GM11168 (cell line): ENCODE results near the gene CISTR.
"Not testable (repeated sequence)": the region's sequence is repeated elsewhere in the genome, so short reads cannot be mapped to it uniquely, and the experiment has no call there.

ENCODE experiments used
- in situ Hi-C: fragments of 300-500 bp; cut with MboI; formaldehyde crosslinking; loops from one replicate; pipeline ENCODE4 v1.12.0; 2022; ENCODE audit warnings: low sequenced_read_pairs; ENCODE audit not compliant: unreplicated experiment

CISTR gene

DNA sequence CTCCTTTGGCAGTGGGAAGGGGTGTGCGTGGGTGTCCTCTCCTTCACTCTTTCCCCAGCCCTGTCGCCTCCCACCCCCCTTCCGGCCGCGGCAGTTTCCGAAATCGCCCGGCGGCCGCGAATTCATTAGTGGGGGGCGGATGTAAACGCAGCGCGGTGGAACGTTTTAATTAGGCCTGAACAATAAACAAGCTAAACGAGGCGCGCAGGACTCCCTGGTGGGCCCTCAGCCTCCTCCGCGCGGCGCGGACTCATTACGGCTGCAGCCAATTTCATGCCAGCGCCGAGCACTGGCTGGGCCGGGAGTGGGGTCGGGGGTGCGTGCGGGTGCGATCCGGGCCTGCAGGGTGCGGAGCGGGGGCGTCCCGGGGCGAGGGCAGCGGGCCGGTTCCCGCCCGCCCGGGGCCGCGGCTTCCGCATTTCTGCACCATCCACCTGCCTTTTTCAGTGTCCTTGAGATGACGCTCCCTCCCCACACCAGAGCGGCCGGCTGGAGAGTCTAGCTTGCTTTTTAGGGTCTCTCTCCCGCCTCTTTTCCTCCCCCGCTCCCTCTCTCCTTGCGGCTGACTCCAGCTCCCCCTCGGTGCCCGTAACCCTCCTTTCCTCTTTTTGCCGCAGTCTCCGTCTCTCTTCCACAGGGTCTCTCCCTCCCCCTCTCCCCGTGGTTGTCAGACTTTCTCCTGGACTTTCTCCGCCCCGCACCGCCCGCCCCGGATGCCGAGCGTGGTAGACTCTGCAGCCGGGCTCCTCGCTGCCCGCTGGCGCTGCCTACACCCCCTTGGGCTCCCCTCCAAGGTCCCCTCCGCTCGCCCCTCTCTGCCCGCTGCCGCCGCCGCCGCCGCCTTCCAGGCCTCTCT lies at the start of gene CISTR:
Gene CISTR, minus strand, starts transcription at position 644 of the 856 bp plus-strand sequence.
- in situ Hi-C loops, result no loop called here

DNA sequence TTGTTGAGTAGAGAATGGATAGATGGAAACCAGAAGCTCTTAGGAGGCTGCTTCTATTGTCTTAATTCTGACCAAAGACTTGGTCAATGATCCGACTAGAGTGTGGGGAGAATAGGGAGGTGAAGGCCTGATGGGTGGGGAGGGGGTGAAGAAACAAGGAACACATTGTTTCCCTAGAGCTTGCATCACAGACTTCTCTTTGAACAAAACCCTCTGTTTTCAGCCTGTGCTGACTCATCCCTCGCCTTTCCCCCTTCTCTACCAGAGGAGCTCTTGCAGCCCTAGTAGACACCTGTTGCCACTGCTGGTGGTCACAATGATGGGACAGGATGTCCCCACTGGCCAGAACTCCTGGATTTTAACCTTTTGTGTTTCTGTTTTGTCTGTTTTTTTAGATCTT lies 46.8 kb upstream of the CISTR start:
- in situ Hi-C loops, result no loop called here

DNA sequence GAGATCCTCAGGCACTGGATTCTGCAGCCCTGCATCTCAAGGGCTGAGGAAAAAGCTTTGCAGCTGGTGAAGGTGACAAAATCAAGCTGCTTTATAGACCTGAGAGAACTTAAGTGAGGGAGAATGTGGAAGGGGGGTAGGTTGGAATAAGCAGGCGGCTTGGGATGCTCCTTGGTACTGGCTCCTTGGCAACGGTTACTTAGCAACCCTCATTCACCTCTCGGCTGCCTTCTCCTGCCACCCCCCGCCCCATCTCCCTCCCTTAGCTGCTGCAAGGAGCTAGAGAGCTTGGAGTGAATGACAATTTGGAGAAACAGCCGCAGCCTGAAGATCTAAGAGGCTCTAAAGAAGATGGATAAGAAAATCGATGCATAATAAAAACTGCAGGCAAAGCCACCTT lies 44.1 kb upstream of the CISTR start:
- in situ Hi-C loops, result no loop called here

DNA sequence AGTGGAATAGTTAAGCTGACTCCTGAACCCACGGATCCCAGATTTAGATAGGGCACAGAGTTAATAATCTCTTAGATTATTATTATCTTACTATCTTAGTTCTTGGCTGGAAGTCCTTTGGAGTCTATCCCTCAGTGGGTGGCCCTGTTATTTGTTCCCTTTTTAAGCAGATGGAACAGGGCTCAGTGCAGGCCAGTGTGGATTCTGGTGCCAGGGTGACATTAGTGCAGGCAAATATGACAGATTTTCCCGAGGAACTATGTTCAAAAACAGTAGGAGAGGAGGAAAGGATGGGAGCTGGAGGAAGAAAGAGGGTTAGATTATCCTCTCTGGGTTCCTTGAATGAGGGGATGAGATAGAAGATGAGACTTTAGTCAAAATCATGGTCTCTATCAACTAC lies 41.4 kb upstream of the CISTR start:
- in situ Hi-C loops, result no loop called here

DNA sequence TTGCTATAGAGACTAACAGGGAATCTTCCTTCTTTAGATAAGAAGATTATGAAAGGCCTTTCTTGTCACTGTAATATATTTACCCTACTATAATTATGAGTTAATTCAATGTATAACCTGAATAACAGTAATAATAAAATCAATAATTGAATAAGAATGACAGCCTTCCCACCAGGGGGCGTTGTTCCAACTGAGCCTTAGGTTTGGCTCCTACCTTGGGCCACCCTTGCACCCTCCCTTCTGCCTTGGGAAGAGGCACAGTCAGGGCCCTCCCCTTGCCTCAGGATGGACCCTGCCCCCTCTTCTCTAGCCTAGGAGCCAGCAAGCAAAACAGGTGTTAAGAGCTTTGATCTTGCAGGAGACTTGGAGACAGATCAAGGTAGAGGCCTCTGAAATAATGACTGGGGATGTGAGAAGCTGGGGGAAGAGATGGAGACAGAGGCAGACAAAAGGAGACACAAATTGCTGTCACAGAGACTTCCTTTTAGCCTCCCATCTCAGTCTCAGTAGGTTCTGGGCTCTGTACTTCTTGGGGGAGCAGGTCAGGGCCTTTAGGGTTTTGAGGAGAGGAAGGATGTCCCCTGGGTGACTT lies 40.1 kb upstream of the CISTR start:
- in situ Hi-C loops, result no loop called here

DNA sequence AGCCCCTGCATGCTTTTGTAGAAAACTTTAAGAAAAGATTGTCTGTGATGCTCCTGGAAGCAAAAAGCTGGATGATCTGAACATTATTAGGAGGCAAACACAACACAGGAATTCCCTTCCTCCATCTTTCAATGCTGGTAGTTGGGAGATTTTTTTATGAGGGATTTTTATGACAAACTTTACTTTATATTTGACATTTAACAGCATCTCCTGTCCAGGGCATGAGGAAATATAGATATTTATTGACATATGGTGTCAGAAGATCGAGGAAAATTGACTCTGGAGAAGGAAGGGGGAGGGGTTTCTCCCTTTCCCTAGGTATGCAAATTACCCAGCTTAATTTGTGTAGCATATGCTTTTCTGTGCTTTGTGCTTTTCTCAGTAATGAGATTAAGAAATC lies 37.8 kb upstream of the CISTR start:
- in situ Hi-C loops, result no loop called here

DNA sequence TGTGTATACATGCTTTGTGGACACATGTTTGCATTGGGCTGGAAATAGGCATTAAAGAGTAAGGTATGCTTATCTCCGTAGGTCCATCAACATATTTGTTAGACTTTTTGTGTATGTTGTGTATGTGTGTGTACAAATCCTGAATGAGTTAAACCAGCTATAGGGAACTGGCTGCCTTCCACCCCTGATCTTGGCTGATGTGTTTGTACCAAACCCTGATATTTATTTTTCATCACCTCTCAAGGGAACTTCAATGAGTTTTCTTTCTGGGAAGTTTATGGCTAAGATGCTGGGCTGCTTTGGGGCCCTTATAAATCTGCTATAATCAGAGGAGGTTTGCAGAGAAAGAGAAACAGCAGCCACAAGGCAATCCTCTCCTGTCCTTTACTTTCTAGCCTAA lies 37.1 kb upstream of the CISTR start:
- in situ Hi-C loops, result no loop called here

DNA sequence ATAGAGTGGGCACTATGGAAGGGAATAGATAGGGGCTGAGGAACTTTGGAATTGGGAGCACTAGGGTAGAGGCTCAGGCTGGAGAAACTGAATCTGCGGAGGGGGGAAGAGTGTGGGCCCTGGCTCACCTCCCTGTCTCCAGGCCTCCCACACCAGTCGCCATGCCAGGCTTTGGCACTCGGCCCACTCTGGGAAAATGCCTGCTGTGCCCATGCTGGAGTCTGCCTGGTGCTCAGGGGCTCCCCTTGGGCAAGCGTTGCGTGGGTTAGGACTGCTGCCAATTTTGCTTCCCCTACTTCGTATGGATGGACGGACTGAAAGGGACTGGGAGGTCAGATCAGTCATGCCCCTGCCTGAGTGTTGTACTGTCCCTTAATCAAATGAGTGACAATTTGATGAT lies 34.6 kb upstream of the CISTR start:
- in situ Hi-C loops, result no loop called here

DNA sequence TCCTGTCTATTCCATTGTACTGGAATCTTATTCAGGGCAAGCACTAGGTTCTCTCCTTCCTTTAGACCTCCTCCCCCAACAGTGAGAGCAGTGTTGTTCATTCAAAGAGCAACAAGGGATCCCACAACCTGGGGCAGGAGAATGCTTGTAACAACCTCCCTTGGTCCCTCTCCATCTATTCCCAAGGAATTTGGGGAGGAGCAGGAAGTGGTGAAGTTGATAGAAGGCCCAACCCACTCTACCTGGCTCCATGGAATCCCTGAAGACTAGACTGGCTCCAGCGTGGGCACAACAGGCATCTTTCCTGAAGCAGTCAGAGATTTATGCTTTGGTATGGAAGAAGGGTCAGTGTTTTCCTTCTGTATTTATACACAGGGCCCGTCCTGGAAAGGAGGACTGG lies 33.4 kb upstream of the CISTR start:
- in situ Hi-C loops, result no loop called here

DNA sequence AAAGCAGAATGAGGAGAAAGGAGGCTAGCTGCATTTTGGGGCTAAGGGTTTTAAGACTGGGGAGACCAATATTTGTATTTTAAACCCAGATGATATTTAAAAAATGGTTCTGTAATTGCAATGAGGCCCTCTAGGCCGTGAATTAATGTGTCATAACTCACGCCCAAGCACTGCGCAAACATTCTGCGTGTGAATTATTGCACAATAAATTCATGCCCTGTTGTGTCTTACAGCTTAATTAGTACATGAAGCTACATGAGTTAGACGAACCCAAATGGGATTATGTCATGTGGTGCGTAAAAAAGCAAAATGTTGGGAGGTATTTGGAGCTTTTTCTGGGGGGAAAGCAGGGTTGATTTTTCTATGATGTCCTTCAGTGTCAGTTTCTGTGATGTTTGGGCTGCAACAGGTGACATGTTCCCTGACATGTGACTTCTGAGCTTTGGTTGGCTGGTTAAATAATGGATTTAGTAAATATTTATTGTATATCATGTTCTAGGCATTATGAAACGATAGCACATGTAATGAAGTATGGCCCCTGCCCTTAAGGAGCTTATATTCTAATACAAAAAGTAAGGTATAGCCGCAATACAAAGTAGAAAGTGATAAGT lies 30.4 kb upstream of the CISTR start:
- in situ Hi-C loops, result no loop called here

DNA sequence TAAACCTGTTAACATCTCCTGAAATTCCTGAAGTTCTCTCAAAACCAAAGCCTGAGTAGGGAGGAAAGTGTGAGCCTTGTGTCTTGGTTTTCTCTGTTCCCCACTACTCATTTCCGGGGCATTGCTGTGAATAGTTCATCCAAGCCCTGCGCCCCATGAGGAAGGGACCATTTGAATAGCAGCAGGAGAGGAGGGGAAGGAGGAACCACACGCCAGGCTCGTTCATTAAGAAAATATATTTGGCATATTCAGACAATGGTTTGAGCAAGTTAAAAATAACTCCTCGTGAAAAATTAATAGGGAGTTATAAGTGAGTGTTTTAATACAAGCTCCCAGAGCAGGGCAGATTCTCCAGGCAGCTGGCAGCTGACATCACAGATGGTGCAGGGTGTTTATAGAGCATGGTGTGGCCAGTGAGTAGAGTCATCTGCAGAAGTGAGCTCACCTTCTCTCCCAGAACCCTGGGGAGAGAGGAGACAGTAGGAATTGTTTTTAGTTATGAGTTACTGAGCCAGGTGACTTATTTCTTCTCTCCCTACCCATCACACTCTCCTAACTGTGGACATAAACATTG lies 29.5 kb upstream of the CISTR start:
- in situ Hi-C loops, result no loop called here

DNA sequence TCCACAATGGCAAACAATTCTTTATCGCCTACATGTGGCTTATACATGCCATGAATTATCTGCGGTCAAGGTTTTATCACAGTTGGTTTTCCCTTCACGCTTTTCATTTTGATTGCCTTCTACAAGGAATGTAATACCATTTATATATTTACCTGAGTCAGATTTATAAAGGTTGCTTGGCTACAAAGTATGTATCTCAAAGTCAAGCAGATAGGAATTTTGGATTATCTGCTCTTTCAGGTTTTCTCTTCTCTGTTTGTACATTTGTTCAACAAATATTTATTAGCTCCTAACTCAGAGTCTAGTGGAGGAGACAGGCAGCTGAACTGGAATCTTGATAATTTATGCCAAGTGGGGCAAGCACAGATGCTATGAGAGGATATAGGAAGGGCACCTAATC lies 28.5 kb upstream of the CISTR start:
- in situ Hi-C loops, result no loop called here

DNA sequence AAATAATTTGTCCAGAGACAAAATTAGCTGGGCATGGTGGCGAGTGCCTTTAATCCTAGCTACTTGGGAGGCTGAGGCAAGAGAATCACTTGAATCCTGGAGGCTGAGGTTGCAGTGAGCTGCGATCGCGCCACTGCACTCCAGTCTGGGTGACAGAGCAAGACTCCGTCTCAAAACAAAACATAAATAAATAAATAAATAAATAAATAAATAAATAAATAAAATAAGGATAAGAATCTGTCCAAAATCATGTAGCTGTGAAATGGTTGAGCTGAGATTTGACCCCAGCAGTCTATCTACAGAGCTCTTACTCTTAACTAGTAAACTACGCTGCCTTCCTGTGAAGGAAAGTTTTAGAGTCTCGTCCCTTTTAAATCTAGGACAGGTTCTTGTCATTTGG lies 27.9 kb upstream of the CISTR start:
- in situ Hi-C loops, result not testable (repeated sequence)

DNA sequence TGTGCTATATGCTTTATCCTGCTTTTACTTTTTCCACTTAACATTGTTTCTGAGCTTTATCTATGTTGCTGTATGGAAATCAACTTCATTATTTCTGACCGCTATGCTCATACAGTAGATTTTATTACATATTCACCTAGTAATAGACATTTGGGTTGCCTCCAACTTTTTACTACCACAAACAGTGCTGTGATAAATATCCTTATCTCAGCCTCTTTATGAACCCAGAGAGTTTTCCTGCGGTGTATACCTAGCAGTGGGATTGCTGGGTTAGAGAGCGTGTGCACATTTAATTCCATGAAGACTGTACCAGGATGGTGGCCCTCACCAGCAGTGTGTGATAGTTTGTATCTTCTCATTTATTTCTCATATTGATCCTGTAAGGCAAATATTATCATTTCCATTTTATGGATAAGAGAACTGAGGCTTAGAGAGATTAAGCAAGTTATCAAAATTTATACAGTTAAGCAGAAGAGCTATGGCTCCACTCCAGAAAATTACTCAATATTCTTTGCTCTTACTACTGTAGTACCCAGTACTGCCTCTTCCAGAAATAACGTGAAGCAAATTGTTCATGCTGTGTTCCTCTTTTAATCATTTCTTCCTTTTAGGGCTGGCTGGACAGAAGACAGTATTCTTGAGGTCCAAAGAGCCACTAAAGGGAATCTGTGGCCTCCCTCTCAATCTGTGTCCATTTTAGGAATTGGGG lies 26.3 kb upstream of the CISTR start:
- in situ Hi-C loops, result no loop called here

DNA sequence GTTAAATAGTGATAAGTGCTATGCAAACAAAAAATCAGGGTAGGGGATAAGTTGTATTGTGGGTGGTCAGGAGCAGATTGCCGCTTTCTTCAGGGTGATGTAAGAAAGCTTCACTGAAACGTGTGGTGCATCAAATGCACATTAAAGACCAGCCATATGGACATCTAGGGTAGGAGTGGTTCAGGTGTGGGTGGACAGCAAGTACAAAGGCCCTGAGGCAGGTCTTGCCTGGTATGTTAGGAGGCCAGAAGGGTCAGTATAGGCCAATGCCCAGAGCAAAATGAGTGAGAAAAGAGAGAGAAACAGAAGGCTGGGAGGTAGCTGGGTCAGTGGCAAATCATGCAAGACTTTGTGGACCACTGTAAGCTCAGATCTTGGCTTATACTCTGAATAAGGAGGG lies 25.6 kb upstream of the CISTR start:
- in situ Hi-C loops, result no loop called here

DNA sequence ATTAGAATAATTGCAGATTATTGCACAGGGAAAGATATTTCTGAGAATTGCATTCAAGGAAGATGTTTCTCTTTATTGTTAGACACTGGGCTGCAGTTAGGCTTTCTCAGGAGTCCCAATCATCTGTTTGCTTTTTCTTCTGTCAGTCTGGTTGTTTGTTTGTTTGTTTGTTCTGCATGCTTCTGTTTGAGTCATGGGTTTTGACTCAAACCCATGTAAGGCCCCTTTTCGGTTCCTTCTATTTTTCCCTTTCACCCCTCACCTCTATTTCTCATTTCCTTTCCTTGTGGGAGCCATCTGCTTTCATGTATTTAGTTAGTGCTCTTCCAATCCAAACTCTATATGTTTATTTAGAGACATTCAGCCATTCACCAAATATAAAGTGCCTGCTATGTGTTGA lies 25.1 kb upstream of the CISTR start:
- in situ Hi-C loops, result no loop called here

DNA sequence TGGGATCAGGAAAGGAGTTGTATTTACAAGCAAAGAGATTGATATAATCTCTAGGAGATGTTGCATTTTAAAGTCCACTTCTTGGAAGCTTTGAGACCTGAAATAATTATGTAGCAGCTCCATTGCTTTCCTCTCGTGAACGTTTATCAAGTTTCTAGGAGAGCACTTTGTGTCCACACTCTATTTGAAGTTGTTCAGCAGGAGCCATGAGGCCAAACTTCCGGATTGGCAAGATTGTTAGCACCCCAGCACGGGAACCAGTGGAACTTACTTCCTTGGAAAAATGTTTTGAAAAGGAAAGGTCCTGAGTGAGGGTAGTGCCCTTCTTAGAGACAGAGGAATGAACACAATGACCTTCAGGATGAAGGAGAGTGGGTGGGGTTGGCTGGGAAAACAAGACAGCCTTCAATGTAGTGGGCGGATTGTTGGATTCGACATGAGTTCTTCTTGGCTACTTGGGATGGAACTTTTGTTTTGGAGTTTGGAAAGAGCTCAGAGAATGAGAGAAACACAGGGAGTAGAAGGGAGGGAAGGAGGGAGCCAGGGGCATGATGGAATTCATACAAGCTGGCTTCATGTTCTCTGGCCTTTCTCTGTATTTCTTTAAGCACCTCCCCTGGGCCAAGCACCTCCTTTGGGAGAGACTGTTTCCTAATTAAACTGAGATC lies 23.8 kb upstream of the CISTR start:
- in situ Hi-C loops, result no loop called here

DNA sequence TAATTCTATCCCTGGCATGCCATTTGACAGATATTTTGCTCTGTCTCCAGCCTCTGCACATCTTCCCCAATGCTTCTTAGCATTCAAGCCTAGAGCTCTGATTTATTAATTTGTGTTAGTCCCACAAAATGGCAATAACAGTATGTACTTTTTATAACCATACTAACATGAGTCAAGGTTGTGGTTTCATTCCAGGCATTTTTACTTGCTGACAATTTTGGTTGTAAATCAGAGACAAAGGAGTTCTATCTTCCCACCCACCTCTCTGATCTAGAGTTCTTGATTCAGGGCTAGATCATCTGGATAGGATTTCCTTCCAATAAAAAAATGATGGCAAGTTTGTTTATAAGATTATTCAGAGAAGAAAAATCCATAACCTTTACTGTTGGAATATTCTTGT lies 18.5 kb upstream of the CISTR start:
- in situ Hi-C loops, result no loop called here

DNA sequence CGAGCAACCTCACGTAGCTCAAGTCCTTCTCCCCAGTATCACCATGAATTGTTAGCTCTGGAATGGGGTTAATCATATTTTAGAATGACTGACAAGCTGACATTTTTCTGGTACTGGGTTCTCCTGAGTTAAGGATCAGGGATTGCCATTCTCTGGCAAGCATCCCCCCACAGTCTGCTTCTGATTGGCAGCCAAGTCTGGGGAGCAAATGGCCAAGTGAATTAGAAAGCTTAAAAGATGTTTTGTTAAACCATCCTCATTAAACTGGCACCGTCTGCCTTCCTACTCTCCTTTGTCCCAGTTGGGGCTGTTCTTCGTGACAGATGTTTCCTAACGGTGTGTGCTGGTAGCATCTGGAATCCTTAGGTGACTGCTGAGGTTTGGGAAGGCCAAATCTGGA lies 17.2 kb upstream of the CISTR start:
- in situ Hi-C loops, result no loop called here

DNA sequence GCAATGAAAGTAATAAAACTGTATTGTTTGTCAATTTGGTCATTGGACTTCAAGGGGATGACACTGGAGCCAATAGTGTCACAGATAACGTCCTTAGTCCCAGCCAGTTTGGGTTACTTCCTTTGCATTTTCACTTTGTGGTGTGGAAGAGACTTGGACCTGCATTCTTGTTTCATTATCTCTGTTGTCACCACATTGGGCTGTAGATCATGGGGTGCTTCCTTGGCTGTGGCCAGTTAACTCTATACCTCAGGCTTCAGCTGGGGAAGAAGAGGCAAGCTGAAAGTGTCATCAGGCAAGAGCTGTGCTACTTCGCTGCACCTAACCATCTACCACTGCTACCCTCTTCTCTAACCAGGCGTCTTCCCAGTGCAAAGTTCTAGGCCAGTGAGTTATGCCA lies 15.1 kb upstream of the CISTR start:
- in situ Hi-C loops, result no loop called here
